Measurements from ENCODE around the gene RBBP8NL.

- no peak for TF ChIP-seq POLR2A (IDR thresholded peaks at IDR 0.05; ENCODE audit: low read length)
- no peak for TF ChIP-seq GATA1 (IDR thresholded peaks at IDR 0.05; ENCODE audit: low read depth, low read length)
Observed at GRCh38 chr20:62404761-62405107, 22.6 kb downstream of the RBBP8NL start.
